Hematopoietic multipotent progenitor cell (in vitro differentiated cells): ENCODE data around the gene VPS52. TPM values are rescaled to one million over a fixed set of nuclear protein-coding genes. Genes with fewer than 3 reads are reported as not detected.
A peak's percentile ranks its signal among the peaks of the same experiment; 100 is the strongest.
"Not testable (repeated sequence)": the region's sequence is repeated elsewhere in the genome, so short reads cannot be mapped to it uniquely, and the experiment has no call there.

ENCODE experiments used
- DNase-seq, 3 donors: peaks; one replicate each; pipeline ENCODE4 v3.0.0-alpha.2; 2011 to 2015; ENCODE audit warnings: low read depth in 2 of 3, low spot score in 2 of 3
- total RNA-seq: library from RNA; depleted of rRNA; stranded (reverse); fragments of >200 nt; gene quantifications from one replicate; pipeline ENCODE4 v1.2.3, GENCODE V29; 2012

VPS52 gene
- total RNA-seq, 1 donor = 62.5 TPM

DNA sequence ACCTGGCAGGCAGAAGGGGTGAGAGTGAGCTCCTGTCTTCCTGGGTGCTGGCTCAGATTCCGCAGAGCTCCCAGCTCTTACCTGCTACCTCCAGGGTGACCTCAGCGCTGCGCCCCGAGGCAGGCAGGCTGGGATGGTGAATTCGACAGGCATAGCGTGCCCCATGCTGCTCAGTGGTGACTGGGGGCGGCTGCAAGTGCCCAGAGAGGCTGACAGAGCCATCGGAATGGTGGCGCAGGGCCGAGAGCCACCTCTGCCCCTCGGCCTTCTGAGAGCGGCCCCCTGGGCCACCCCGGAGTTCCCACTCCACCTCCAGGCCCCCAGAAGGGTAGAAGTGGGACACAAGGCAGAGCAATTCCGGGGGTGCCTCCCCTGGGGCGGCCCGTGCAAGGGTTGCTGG lies 32.5 kb upstream of the VPS52 start:
- no peak for DNase-seq

DNA sequence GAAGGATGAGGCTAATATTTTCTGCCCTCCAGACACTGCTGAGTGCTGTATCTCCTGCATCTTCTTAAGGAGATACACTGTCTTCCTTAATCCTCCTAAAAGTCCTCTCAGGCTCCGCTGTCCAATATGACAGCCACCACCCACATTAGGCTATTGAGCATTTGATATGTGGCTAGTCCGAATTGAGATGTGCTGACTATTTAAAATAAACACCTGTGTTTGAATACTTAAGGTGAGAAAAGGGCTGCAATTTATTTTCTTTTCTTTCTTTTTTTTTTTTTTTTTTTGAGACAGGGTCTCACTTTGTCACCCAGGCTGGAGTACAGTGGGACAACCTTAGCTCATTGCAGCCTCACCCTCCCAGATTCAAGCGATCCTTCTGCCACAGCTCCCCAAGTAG lies 30.2 kb upstream of the VPS52 start:
- DNase-seq = no peak

DNA sequence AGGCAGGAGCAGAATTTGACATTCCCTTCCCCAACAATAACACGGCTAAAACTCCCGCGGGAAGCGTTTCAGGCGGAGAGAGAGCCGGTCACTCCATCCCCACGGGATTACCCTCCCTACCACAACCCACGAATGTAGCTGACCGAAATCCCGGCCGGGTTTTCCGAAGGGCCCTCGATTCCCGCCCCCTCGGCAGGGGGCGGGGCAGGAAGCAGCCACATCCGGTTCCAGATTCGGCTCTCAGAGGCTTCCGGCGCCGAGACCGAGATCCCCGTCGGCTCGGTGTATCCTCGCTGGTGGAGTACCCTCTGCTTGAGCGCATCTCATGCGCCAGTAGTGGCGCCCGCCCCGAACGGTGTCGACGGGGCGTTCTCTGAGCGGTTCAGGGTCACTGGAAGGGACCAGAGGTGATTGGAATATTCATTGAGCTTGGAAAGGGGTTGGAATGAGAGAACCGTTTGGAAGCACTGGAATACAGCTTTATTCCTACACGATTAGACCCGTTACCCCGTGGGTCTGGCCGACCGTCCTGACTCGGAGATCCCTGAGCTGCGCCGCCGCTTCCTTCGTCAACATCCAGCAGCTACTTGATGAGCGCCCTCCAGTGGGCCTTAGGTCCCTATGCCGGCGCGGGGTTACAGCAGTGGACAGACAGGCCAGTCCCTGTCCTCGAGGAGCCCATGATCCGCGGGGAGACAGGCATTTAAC lies 27.7 kb upstream of the VPS52 start:
- peak; percentile 82 to 96 (median 92) for DNase-seq

GRCh38 chr6:33298773-33299236 lies 27.1 kb upstream of the VPS52 start, which contains the start of gene RGL2:
Gene RGL2 (minus strand): TSS chr6:33298942. CDS start chr6:33298610, 332 bp downstream.
- DNase-seq = peak in 2 of 3 donors; percentile 84 to 88

GRCh38 chr6:33297956-33298772 lies 26.5 kb upstream of the VPS52 start:
- peak in 1 of 3 donors; percentile 73 for DNase-seq

GRCh38 chr6:33297406-33297955 lies 25.8 kb upstream of the VPS52 start:
- DNase-seq = peak in 1 of 3 donors; percentile 25

- no peak for DNase-seq
Observed at GRCh38 chr6:33296797-33297405, 25.2 kb upstream of the VPS52 start.

- DNase-seq = no peak
Observed at GRCh38 chr6:33295621-33296369, 24.1 kb upstream of the VPS52 start.

DNA sequence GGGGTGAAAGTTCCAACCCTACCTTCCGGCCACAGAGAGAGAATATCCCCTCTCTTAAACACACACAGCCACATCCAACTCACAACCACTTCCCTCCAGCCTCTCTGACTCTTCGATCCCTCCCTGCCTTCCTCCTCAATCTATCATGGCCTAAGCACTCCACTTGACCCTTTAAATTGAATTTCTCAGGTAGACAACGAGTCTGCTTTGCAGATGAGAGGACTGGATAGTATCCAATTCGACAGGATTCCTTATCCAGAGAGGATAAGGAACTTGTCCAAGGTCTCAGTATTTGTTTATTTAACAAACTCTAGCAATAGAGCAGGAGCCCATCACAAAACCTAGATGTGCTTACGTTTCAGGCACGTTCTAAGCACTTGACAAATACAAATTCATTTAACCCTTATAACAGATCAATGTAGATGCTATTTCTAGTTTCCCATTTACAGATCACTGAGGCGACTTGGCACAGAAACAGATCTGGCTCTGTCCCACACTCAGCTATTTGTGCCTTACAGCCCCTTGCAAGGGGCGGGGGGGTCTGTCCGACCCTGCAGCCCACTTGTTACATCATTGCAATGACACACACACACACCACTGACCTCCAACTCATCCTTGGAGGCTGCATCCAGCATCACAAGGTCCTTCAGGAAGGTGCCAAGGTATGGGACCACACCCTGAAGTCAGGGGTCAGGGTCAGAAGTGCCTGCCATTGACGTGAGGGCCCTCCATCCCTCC lies 22.6 kb upstream of the VPS52 start:
- DNase-seq = no peak

- DNase-seq = no peak
Observed at GRCh38 chr6:33292996-33293682, 21.5 kb upstream of the VPS52 start.

DNA sequence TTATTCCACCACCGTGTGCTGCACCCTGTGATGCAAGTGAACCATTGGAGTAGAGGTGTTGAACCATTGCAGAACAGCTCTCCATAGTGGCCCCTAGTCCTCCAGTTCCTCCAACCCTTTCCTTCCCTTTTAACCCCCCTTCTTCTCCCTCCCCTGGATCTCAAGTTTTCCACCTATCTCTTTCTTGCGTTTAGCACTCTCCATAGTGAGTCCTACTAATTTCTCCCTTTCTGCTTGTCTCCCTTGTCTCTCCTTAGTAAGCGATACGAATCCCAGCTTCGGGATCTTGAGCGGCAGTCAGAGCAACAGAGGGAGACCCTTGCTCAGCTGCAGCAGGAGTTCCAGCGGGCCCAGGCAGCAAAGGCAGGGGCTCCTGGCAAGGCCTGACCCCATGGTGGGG lies 18.8 kb upstream of the VPS52 start:
- DNase-seq = no peak

DNA sequence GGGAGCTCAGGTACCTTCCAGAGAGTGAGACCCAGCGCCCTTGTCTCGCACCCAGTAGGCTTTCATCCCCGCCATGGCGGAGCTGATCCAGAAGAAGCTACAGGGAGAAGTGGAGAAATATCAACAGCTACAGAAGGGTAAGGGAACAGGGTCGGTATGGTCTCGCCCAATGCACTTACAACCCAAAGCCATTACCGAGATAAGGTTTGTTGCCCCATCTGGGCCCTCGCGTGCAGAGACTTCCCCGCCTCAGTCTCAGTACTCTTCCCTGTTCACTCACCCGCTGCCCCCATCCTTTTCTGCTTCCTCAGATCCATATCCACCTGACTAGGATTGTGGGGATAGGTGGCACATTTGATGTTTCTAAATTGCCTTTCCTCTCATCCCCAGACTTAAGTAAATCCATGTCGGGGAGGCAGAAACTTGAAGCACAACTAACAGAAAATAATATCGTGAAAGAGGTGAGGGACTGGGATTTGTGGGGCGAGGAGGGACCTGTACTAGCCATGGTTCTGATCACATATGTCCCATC lies 18.2 kb upstream of the VPS52 start:
- no peak for DNase-seq

DNA sequence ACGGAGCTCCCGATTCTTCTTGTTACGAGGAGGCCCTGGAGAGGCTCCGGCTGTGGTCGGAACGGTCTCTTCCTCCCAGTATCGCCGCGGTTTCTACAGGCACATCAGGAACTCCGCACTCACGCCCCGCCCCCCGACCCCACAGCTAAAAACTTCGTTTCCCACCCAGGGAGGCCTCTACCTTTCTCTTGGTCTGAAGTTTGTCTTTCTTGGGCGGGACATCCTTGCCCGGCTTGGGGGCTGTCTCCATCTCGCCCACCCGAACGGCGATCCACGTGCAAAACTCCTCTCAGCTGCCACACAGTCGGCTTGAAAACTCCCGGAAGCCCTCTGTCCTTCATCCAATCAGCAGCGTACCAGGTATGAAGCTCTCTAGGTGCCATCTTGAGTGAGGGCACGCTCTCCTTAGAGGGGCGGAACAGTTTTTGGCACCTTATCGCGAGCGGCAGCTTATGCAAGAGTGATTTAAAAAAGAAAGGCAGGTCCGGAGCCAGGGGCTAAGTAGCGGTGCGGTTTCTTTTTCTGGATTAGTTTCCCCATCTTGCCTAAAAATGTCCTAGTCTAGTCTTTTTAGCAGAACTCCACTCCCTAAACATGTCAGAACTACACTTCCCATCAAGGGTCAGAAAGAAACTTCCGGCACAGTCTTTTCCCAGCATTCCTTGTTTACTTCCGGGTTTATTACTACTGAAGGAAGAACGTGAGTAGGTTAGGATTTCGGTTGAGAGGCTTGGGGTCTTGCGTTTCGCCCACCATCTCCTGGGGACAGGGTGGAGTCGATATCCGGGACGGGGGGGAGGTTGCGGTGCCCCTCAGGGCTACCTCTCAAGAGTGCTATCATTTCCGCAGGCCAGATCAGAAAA lies 17.5 kb upstream of the VPS52 start, which contains the start of the genes PFDN6 and WDR46:
Gene PFDN6 (plus strand): TSS at position 681 of the 863 bp plus-strand sequence. CDS start 256 bp downstream, outside the sequence.
Gene WDR46 (minus strand): TSS at position 319 of the 863 bp plus-strand sequence. CDS start 69 bp downstream, at position 250.
- DNase-seq = peak; percentile 68 to 94 (median 90)

DNA sequence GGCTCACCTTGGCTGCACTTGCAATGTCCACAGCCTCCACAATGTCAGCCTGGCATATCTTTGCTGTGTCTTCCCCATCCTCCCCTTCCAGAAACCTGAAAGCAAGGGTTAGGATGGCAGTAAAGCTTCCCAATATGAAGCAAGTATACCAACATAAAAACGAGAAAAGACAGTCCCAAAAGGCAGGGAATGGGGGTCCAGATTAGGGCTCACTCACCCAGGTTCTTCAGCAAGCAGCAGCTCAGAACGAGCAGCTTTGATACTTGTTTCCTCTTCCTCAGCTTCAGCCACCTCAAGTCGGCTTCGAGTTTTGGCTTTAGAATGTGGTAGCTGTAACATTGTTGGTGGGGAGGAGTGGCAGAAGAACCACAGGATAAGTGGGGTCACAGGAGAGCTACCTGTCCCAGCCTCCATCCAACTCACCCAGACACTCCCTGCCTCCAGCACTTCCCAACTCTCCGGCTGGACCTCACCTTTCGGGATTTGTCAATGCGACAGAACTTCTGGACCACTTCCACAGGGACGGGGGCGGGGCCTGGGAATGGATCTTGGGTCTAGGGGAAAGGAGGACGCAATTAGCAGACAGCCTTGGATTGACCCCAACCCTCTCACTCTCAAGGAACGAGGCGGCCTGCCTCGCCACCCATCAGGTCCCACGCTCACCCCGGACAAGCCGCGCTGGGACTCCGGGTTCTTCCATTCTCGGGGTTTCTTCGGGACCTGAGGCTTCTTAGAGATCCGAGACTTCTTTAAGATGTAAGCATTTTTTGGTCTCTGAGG lies 16.7 kb upstream of the VPS52 start:
- no peak for DNase-seq

DNA sequence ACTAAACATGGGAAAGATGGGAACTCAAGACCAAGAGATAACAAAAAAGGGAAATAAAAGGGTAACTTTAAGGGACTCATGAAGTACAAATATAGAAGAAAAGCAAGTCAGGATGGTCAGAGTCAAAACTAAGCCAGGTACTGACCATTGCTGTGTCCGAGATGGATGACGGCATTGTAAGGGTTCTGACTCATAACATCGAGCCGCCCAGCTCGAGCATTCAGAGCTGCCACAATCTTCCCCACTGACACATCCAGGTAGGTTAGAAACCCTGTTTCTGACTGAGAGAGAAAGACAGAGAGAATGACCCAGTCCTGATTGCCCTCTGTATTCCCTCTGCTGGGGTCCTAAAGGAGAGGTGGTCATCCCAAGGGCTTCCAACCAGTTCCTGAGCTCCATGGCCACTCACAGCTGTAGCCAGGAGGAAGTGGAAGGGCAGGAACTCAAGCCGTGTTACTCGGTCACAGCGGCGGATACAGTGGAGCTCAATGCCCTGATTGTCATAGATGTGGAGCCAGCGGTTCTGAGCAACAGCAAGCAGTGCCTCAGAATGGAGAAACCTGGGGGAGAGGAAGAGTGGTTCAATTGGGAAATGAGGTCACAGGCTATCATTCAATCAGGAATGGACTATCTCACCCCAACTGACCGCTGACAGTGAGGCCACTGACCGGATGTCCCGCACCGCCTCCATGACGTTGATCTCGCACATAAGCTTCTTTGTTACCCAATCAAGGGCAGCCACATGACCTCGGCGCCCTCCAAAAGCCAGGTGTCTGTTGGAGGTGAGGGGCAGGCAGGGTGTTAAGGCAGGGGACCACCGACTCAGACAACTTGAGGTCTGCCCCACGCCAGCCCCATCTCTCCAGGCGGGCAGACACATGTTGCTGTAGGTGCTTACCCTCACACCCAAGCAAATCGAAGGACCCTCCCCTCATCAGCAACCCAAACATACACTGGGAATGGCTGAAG lies 15.6 kb upstream of the VPS52 start:
- DNase-seq = no peak

GRCh38 chr6:33285214-33285613 lies 13.5 kb upstream of the VPS52 start:
- DNase-seq = not testable (repeated sequence)
